ENCODE results near the gene GPANK1. TPM values are rescaled to one million over a fixed set of nuclear protein-coding genes. Genes with fewer than 3 reads are reported as not detected.

The GPANK1 gene
- total and polyA plus RNA-seq, 2 donors (not counting 1 experiment from before 2014, with no cell fraction given), result 13.1 to 15.0 TPM

DNA sequence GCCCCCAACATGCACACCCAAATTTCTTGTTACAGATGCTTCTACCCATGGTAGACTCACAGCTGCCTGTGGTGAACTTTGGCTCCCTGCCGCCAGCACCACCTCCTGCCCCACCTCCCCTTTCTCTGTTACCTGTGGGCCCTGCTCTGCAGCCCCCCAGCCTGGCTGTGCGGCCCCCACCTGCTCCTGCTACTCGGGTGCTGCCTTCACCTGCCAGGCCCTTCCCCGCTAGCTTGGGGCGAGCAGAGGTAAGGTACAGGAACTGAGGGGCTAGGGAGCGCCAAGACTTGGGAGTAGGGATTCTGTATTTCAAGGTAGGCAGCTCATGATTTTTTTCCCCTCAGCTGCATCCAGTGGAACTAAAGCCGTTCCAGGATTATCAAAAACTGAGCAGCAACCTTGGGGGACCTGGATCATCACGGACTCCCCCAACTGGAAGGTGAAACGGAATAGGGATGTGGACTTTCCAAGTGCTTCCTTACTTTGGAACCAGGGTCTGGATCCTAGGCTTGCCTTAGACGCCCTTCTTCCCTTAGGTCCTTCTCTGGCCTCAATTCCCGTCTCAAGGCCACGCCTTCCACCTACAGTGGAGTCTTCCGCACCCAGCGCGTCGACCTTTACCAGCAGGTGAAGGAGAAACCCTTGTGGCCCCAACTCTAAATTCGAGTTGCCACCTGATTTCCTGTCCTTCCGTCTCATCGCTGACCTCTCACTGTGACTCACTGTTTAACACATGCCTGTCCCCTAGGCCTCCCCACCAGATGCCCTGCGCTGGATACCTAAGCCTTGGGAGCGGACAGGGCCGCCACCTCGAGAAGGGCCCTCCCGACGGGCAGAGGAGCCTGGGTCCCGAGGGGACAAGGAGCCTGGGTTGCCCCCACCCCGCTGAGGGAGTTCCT, 27.9 kb downstream of the GPANK1 start:
- H3K4me1 ChIP-seq (ENCODE audit: control insufficient read depth, extremely low read depth, insufficient read depth, low read length), result peaks cover 2% of the 10 kb centered on the region
- DNase-seq (ENCODE audit: low read depth in 2 of 2), result no peak
- no peak for TF ChIP-seq EZH2 (IDR thresholded peaks at IDR 0.05; ENCODE audit: low read length, missing control alignments)
- TF ChIP-seq, protein P1, sequence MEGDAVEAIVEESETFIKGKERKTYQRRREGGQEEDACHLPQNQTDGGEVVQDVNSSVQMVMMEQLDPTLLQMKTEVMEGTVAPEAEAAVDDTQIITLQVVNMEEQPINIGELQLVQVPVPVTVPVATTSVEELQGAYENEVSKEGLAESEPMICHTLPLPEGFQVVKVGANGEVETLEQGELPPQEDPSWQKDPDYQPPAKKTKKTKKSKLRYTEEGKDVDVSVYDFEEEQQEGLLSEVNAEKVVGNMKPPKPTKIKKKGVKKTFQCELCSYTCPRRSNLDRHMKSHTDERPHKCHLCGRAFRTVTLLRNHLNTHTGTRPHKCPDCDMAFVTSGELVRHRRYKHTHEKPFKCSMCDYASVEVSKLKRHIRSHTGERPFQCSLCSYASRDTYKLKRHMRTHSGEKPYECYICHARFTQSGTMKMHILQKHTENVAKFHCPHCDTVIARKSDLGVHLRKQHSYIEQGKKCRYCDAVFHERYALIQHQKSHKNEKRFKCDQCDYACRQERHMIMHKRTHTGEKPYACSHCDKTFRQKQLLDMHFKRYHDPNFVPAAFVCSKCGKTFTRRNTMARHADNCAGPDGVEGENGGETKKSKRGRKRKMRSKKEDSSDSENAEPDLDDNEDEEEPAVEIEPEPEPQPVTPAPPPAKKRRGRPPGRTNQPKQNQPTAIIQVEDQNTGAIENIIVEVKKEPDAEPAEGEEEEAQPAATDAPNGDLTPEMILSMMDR (conservative IDR thresholded peaks at IDR 0.05 in 1 of 2, IDR thresholded peaks at IDR 0.05 in 1 of 2; ENCODE audit: low read depth in 1 of 2, low read length in 2 of 2), result no peak
- no peaks in the 10 kb centered on the region for H3K9me3 ChIP-seq (ENCODE audit: control insufficient read depth, insufficient read depth, low read depth, low read length)
- H3K4me2 ChIP-seq (ENCODE audit: extremely low read depth, insufficient read depth, low read length), result no peak overlapping the region
- H3K79me2 ChIP-seq (ENCODE audit: control insufficient read depth, insufficient read depth, low read length), result peaks cover 6% of the 10 kb centered on the region
- H2AFZ ChIP-seq (ENCODE audit: low read length), result no peak overlapping the region
- no peak overlapping the region for H3K9ac ChIP-seq (ENCODE audit: insufficient read depth, low read length)
- H3K36me3 ChIP-seq (ENCODE audit: control insufficient read depth, insufficient read depth, low read length), result peaks cover 45% of the 10 kb centered on the region
- H3K27me3 ChIP-seq (ENCODE audit: control insufficient read depth, insufficient read depth, low read length), result no peaks in the 10 kb centered on the region
- no peak overlapping the region for H3K27ac ChIP-seq (ENCODE audit: insufficient read depth, low read length)
- no peaks in the 10 kb centered on the region for H4K20me1 ChIP-seq (ENCODE audit: control insufficient read depth, extremely low read depth, insufficient read depth, low read length)
- no peak overlapping the region for H3K4me3 ChIP-seq (replicated peaks in 1 of 4; ENCODE audit: control extremely low read depth in 1 of 4, insufficient read depth in 1 of 4, low read depth in 3 of 4, low read length in 4 of 4)

DNA sequence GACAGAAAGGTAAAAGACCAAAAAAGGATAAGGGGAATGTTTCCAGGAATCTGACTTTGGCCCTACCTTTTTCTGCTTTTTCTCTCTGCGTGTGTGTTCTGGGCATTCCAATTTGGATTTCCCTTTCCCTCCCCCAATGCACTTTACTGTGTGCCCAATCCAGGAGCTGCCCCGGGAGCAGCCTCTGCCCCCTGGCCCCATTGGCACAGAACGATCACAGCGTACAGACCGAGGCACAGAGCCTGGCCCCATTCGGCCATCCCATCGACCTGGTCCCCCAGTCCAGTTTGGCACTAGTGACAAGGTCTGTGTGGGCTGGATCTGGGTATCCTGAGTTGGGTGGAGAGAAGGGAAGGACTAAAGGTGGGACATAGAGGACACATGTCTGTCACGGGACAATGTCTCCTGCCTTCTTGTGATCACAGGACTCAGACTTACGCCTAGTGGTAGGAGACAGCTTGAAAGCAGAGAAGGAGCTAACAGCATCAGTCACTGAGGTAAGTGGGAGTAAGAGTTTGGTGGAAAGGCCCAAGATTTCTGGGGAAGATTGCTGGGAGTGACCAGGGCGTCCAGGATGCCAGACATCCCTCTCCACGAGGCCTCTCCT, 29.7 kb downstream of the GPANK1 start:
- peaks cover 2% of the 10 kb centered on the region for H3K4me1 ChIP-seq (ENCODE audit: control insufficient read depth, extremely low read depth, insufficient read depth, low read length)
- no peaks in the 10 kb centered on the region for H4K20me1 ChIP-seq (ENCODE audit: control insufficient read depth, extremely low read depth, insufficient read depth, low read length)
- no peak overlapping the region for H3K4me2 ChIP-seq (ENCODE audit: extremely low read depth, insufficient read depth, low read length)
- peaks cover 50% of the 10 kb centered on the region for H3K36me3 ChIP-seq (ENCODE audit: control insufficient read depth, insufficient read depth, low read length)
- no peak overlapping the region for H3K4me3 ChIP-seq (replicated peaks in 1 of 4; ENCODE audit: control extremely low read depth in 1 of 4, insufficient read depth in 1 of 4, low read depth in 3 of 4, low read length in 4 of 4)
- no peaks in the 10 kb centered on the region for H3K9me3 ChIP-seq (ENCODE audit: control insufficient read depth, insufficient read depth, low read depth, low read length)
- H3K79me2 ChIP-seq (ENCODE audit: control insufficient read depth, insufficient read depth, low read length), result peaks cover 9% of the 10 kb centered on the region
- H2AFZ ChIP-seq (ENCODE audit: low read length), result no peak overlapping the region
- DNase-seq (ENCODE audit: low read depth in 2 of 2), result no peak
- no peaks in the 10 kb centered on the region for H3K27me3 ChIP-seq (ENCODE audit: control insufficient read depth, insufficient read depth, low read length)
- TF ChIP-seq EZH2 (IDR thresholded peaks at IDR 0.05; ENCODE audit: low read length, missing control alignments), result no peak
- TF ChIP-seq, protein P1 (conservative IDR thresholded peaks at IDR 0.05 in 1 of 2, IDR thresholded peaks at IDR 0.05 in 1 of 2; ENCODE audit: low read depth in 1 of 2, low read length in 2 of 2), result no peak
- H3K27ac ChIP-seq (ENCODE audit: insufficient read depth, low read length), result no peak overlapping the region
- H3K9ac ChIP-seq (ENCODE audit: insufficient read depth, low read length), result no peak overlapping the region

DNA sequence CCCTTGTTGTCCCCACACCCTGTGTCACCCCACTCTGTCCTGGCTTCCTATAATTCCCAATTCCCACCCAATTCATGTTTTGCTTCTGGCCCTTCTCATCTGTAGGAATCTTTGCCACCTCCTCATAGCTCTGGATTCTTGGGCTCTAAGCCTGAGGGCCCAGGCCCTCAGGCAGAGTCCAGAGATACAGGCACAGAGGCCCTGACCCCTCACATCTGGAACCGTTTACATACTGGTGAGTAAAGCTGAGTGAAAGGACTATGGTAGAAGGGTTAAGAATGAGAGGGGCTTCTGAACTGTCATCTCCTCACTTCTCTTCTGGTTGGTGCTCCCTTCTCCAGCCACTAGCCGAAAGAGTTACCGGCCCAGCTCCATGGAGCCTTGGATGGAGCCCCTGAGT, 30.7 kb downstream of the GPANK1 start:
- H3K9ac ChIP-seq (ENCODE audit: insufficient read depth, low read length), result no peak overlapping the region
- no peak for DNase-seq (ENCODE audit: low read depth in 2 of 2)
- H3K4me2 ChIP-seq (ENCODE audit: extremely low read depth, insufficient read depth, low read length), result no peak overlapping the region
- H3K27me3 ChIP-seq (ENCODE audit: control insufficient read depth, insufficient read depth, low read length), result no peaks in the 10 kb centered on the region
- peaks cover 57% of the 10 kb centered on the region for H3K36me3 ChIP-seq (ENCODE audit: control insufficient read depth, insufficient read depth, low read length)
- peaks cover 2% of the 10 kb centered on the region for H3K4me1 ChIP-seq (ENCODE audit: control insufficient read depth, extremely low read depth, insufficient read depth, low read length)
- TF ChIP-seq, protein P1 (conservative IDR thresholded peaks at IDR 0.05 in 1 of 2, IDR thresholded peaks at IDR 0.05 in 1 of 2; ENCODE audit: low read depth in 1 of 2, low read length in 2 of 2), result no peak
- TF ChIP-seq EZH2 (IDR thresholded peaks at IDR 0.05; ENCODE audit: low read length, missing control alignments), result no peak
- H3K27ac ChIP-seq (ENCODE audit: insufficient read depth, low read length), result no peak overlapping the region
- no peaks in the 10 kb centered on the region for H4K20me1 ChIP-seq (ENCODE audit: control insufficient read depth, extremely low read depth, insufficient read depth, low read length)
- H3K4me3 ChIP-seq (replicated peaks in 1 of 4; ENCODE audit: control extremely low read depth in 1 of 4, insufficient read depth in 1 of 4, low read depth in 3 of 4, low read length in 4 of 4), result no peak overlapping the region
- H2AFZ ChIP-seq (ENCODE audit: low read length), result no peak overlapping the region
- H3K9me3 ChIP-seq (ENCODE audit: control insufficient read depth, insufficient read depth, low read depth, low read length), result no peaks in the 10 kb centered on the region
- peaks cover 11% of the 10 kb centered on the region for H3K79me2 ChIP-seq (ENCODE audit: control insufficient read depth, insufficient read depth, low read length)
